ENCODE measurements around the gene CYB5B. TPM values are rescaled to one million over a fixed set of nuclear protein-coding genes. Genes with fewer than 3 reads are reported as not detected.

The CYB5B gene
- total RNA-seq, 3 donors from 2014 or later (not counting 1 experiment from before 2014, with no cell fraction given) = 73.1 to 106 (median 88.4) TPM

DNA sequence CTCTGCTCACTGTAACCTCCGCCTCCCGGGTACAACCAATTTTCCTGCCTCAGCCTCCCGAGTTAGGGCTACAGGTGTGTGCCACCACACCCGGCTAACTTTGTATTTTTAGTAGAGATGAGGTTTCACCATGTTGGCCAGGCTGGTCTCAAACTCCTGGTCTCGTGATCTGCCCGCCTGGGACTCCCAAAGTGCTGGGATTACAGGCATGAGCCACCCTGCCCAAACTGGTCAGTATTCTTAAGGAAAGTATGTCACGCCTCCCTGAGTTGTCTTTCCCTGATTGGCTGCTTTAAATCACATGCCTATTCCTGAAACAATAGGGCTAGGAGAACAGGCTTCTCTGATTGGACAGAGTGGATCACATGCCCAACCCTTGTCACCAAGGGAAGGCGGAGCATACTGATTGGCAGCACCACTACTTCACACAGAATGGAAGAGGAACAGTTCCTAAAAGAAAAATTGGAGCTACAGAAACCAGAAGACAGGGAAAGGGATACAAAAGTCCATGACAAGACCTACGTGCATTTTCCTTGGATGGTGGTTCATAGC is 17.6 kb upstream of the CYB5B start:
- 97% methylated on average over 9 of the region's 9 CpGs for WGBS (ENCODE audit: insufficient coverage)
- intact Hi-C loops (cut with micrococcal nuclease) = no loop called here
- Mint-ChIP-seq H3K4me3 (no peak overlapping the region), H3K9me3 (no peaks in the 10 kb centered on the region), H3K27ac (no peak overlapping the region), H3K36me3 (no peaks in the 10 kb centered on the region), H3K4me1 (peaks cover 11 to 12% of the 10 kb centered on the region in 2 donors), H3K27me3 (ENCODE audit: low read depth in 2 of 2) (peaks cover 0 to 2% of the 10 kb centered on the region in 2 donors)
- no peaks in the 10 kb centered on the region for H3K9me3 ChIP-seq (ENCODE audit: control insufficient read depth, insufficient read depth, low read length)
- DNase-seq (no peak), ATAC-seq (no peak)
- no peaks in the 10 kb centered on the region for H3K36me3 ChIP-seq (ENCODE audit: control insufficient read depth, insufficient read depth, low read length)
- H3K4me1 ChIP-seq (ENCODE audit: control insufficient read depth, insufficient read depth, low read length) = no peaks in the 10 kb centered on the region
- H3K27me3 ChIP-seq (ENCODE audit: control insufficient read depth, insufficient read depth, low read length) = no peaks in the 10 kb centered on the region
- H3K27ac ChIP-seq (ENCODE audit: low read length) = no peak overlapping the region
- H3K4me3 ChIP-seq (ENCODE audit: low read length) = no peak overlapping the region
- TF ChIP-seq, protein P1, sequence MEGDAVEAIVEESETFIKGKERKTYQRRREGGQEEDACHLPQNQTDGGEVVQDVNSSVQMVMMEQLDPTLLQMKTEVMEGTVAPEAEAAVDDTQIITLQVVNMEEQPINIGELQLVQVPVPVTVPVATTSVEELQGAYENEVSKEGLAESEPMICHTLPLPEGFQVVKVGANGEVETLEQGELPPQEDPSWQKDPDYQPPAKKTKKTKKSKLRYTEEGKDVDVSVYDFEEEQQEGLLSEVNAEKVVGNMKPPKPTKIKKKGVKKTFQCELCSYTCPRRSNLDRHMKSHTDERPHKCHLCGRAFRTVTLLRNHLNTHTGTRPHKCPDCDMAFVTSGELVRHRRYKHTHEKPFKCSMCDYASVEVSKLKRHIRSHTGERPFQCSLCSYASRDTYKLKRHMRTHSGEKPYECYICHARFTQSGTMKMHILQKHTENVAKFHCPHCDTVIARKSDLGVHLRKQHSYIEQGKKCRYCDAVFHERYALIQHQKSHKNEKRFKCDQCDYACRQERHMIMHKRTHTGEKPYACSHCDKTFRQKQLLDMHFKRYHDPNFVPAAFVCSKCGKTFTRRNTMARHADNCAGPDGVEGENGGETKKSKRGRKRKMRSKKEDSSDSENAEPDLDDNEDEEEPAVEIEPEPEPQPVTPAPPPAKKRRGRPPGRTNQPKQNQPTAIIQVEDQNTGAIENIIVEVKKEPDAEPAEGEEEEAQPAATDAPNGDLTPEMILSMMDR (IDR thresholded peaks at IDR 0.05) = no peak

DNA sequence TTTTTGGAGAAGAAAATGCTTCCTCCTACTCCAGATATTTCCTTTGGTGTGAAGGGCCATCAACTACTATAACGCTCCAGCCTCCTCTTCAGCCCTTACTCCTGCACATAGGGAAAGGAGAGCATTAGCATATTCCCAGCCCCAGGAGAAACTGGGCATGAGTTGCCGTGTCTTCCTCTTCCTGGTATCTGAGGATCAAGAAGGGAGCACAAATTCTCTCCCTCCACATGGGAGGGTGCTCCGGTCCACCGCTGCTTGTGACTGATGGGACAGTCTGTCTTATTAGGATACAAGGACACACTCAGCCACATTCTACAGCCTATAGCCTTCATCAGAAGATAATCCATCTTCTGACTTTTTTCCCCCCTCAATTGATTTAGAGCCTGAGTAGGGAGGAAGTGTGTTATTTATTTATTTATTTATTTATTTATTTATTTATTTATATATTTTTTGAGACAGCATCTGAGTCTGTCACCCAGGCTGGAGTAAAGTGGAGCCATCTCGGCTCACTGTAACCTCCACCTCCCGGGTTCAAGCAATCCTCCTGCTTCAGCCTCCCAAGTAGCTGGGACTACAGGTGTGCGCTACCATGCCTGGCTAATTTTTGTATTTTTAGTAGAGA is 16.6 kb upstream of the CYB5B start:
- peaks cover 11 to 12% of the 10 kb centered on the region in 2 donors for H3K4me1 Mint-ChIP-seq
- TF ChIP-seq, protein P1 (IDR thresholded peaks at IDR 0.05) = no peak

DNA sequence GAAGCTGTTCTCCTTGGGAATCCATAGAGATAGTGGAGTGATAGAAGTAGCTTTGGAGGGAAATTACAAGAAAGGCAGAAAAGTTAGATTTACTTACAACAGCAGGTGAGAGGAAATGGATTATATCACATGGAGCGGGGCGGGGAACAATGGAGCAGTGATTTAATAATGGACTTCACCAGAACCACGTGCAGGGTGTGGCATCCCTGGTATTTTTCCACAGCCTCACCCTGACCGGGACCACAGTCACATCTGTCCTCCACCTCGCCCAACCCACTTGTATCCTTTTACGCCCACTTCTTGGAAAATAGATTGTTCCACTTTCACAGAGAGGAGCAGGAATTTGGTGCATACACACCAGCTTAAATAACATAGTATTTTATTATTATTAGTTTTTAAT is 15.9 kb upstream of the CYB5B start:
- no peaks in the 10 kb centered on the region for H3K36me3 Mint-ChIP-seq
- Histone ChIP-seq H3K27me3 (ENCODE audit: control insufficient read depth, insufficient read depth, low read length) (no peaks in the 10 kb centered on the region), H3K9me3 (ENCODE audit: control insufficient read depth, insufficient read depth, low read length) (no peaks in the 10 kb centered on the region), H3K36me3 (ENCODE audit: control insufficient read depth, insufficient read depth, low read length) (no peaks in the 10 kb centered on the region), H3K4me3 (ENCODE audit: low read length) (no peak overlapping the region), H3K27ac (ENCODE audit: low read length) (no peak overlapping the region), H3K4me1 (ENCODE audit: control insufficient read depth, insufficient read depth, low read length) (no peaks in the 10 kb centered on the region)
- TF ChIP-seq, protein P1 (IDR thresholded peaks at IDR 0.05) = no peak
- H3K4me1 Mint-ChIP-seq = peaks cover 11 to 12% of the 10 kb centered on the region in 2 donors
- whole genome bisulfite sequencing (ENCODE audit: insufficient coverage) = 83% methylated on average over 6 of the region's 6 CpGs
- no peak for DNase-seq
- H3K4me3 Mint-ChIP-seq = no peak overlapping the region
- H3K27me3 Mint-ChIP-seq (ENCODE audit: low read depth in 2 of 2) = peaks cover 0 to 2% of the 10 kb centered on the region in 2 donors
- H3K9me3 Mint-ChIP-seq = no peaks in the 10 kb centered on the region
- H3K27ac Mint-ChIP-seq = no peak overlapping the region
- no peak for ATAC-seq
- intact Hi-C loops (cut with micrococcal nuclease) = no loop called here

More for the DNA sequence above, 16.6 kb upstream of the CYB5B start:
- intact Hi-C loops (cut with micrococcal nuclease) = no loop called here
- ATAC-seq (no peak), DNase-seq (no peak)
- 90% methylated on average over 4 of the region's 7 CpGs for WGBS (ENCODE audit: insufficient coverage)
- no peak overlapping the region for H3K27ac ChIP-seq (ENCODE audit: low read length)
- no peaks in the 10 kb centered on the region for H3K36me3 Mint-ChIP-seq
- H3K27ac Mint-ChIP-seq = no peak overlapping the region
- H3K27me3 ChIP-seq (ENCODE audit: control insufficient read depth, insufficient read depth, low read length) = no peaks in the 10 kb centered on the region
- no peak overlapping the region for H3K4me3 ChIP-seq (ENCODE audit: low read length)
- no peaks in the 10 kb centered on the region for H3K4me1 ChIP-seq (ENCODE audit: control insufficient read depth, insufficient read depth, low read length)
- no peaks in the 10 kb centered on the region for H3K9me3 ChIP-seq (ENCODE audit: control insufficient read depth, insufficient read depth, low read length)
- H3K36me3 ChIP-seq (ENCODE audit: control insufficient read depth, insufficient read depth, low read length) = no peaks in the 10 kb centered on the region
- H3K4me3 Mint-ChIP-seq = no peak overlapping the region
- H3K27me3 Mint-ChIP-seq (ENCODE audit: low read depth in 2 of 2) = peaks cover 0 to 2% of the 10 kb centered on the region in 2 donors
- H3K9me3 Mint-ChIP-seq = no peaks in the 10 kb centered on the region
